Hepatocyte (in vitro differentiated cells): ENCODE results near the gene PGM1.

ENCODE experiments used
- EZH2 ChIP-seq: fragments of 200-600 bp; sonication (generic); IDR thresholded peaks from 2 replicates; pipeline ENCODE4 v1.6.1; 2016; ENCODE audit warnings: antibody characterized with exemption, mild to moderate bottlenecking, borderline replicate concordance
- EZH2phosphoT487 ChIP-seq: fragments of 200-600 bp; sonication (generic); IDR thresholded peaks from one replicate; pipeline ENCODE4 v1.6.1; 2018; ENCODE audit warnings: antibody characterized with exemption, mild to moderate bottlenecking, low read depth, moderate library complexity; ENCODE audit not compliant: unreplicated experiment, severe bottlenecking
- TF ChIP-seq, protein P1 (sequence below): fragments of 200-600 bp; sonication (generic); IDR thresholded peaks from 2 replicates; pipeline ENCODE4 v1.5.1; 2016; ENCODE audit warnings: antibody characterized with exemption, mild to moderate bottlenecking; ENCODE audit not compliant: poor library complexity

DNA sequence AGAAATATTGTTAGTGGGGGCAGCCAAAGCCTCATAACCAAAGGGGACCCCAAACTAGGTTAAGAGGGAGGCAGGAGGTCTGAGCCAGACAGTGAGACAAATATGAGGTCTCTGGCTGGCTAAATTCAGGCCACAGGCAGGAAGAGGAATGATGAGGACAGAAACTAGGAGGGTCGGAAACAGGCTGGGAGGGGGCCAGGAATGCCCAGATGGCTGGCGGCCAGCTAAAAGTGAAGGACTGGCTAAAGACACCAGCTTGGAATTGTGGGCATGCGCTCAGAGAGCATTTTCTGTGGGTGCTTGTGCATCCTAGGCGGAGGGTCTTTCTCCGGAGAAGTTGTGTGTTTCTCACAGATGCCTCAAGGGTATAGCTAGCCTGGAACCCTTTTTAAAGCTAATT is 77.0 kb downstream of the PGM1 start:
- TF ChIP-seq, protein P1, sequence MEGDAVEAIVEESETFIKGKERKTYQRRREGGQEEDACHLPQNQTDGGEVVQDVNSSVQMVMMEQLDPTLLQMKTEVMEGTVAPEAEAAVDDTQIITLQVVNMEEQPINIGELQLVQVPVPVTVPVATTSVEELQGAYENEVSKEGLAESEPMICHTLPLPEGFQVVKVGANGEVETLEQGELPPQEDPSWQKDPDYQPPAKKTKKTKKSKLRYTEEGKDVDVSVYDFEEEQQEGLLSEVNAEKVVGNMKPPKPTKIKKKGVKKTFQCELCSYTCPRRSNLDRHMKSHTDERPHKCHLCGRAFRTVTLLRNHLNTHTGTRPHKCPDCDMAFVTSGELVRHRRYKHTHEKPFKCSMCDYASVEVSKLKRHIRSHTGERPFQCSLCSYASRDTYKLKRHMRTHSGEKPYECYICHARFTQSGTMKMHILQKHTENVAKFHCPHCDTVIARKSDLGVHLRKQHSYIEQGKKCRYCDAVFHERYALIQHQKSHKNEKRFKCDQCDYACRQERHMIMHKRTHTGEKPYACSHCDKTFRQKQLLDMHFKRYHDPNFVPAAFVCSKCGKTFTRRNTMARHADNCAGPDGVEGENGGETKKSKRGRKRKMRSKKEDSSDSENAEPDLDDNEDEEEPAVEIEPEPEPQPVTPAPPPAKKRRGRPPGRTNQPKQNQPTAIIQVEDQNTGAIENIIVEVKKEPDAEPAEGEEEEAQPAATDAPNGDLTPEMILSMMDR, result no peak
- TF ChIP-seq EZH2 (no peak), EZH2phosphoT487 (no peak)
